OCI-LY7 (cell line): Measurements from ENCODE around the gene TMEM87A.

Experiments
- CTCF ChIP-seq: fragments of 200-600 bp; sonication (generic); conservative IDR thresholded peaks from 2 replicates; pipeline ENCODE4 v1.5.1; 2014; ENCODE audit warnings: mild to moderate bottlenecking, antibody characterized with exemption, low read length, moderate library complexity, mixed read lengths
- EZH2phosphoT487 ChIP-seq: fragments of 200-600 bp; sonication (generic); IDR thresholded peaks from 2 replicates; pipeline ENCODE4 v1.6.1; 2018; ENCODE audit warnings: low read depth, borderline replicate concordance, mild to moderate bottlenecking, mixed run types, antibody characterized with exemption, low read length, moderate library complexity, mixed read lengths

- TF ChIP-seq CTCF (no peak), EZH2phosphoT487 (no peak)
Observed at GRCh38 chr15:42232606-42233005, 40.6 kb downstream of the TMEM87A start.
